ENCODE results near the gene PGRMC2. TPM values are rescaled to one million over a fixed set of nuclear protein-coding genes. Genes with fewer than 3 reads are reported as not detected.

PGRMC2 gene
- total RNA-seq, 1 experiment from 2014 or later, result 77.6 TPM

- H2BK12ac ChIP-seq (ENCODE audit: insufficient read length, low read depth, low read length), result no peak overlapping the region
- no peaks in the 10 kb centered on the region for H3K79me1 ChIP-seq (ENCODE audit: insufficient read depth, low read depth, low read length, poor library complexity, severe bottlenecking)
- H3K4me1 ChIP-seq (ENCODE audit: insufficient read depth, low read length), result no peaks in the 10 kb centered on the region; the same call in 1 of the 2 replicates
- no peak overlapping the region for H3K56ac ChIP-seq (ENCODE audit: insufficient read length, low read depth, low read length)
- no peak overlapping the region for H2AFZ ChIP-seq (ENCODE audit: low read length)
- no peak for TF ChIP-seq CTCF (conservative IDR thresholded peaks at IDR 0.05)
- no peaks in the 10 kb centered on the region for H3K9me3 ChIP-seq (ENCODE audit: control insufficient read depth, low read depth, low read length)
- peak overlapping the region in 1 of 2 experiments; percentile 21; a peak in 1 of 5 replicates for H3K4me3 Mint-ChIP-seq
- no peaks in the 10 kb centered on the region for H3K9me3 Mint-ChIP-seq
- H2BK5ac ChIP-seq (ENCODE audit: insufficient read length, low read length), result no peak overlapping the region
- H2BK15ac ChIP-seq (ENCODE audit: low read depth, low read length), result no peak overlapping the region
- H4K5ac ChIP-seq (ENCODE audit: insufficient read length, low read depth, low read length), result no peak overlapping the region
- H3K79me2 ChIP-seq (ENCODE audit: insufficient read depth, low read length), result no peaks in the 10 kb centered on the region
- H3K27ac Mint-ChIP-seq, result peak overlapping the region in 2 of 3 experiments; percentile 1 to 59; a peak in 2 of 7 replicates
- H2BK20ac ChIP-seq (ENCODE audit: low read depth, low read length, poor library complexity, severe bottlenecking), result no peak overlapping the region
- no peak overlapping the region for H3K23ac ChIP-seq (ENCODE audit: insufficient read length, low read depth, low read length)
- no peaks in the 10 kb centered on the region for H4K20me1 ChIP-seq (ENCODE audit: control insufficient read depth, insufficient read depth, insufficient read length)
- no peaks in the 10 kb centered on the region for H3K23me2 ChIP-seq (ENCODE audit: insufficient read length, low read depth, low read length, poor library complexity, severe bottlenecking)
- H3K36me3 Mint-ChIP-seq (ENCODE audit: insufficient read depth in 1 of 3, low read depth in 3 of 3), result peaks cover 0 to 2% (median 0%) of the 10 kb centered on the region in 3 experiments; a peak in 4 of 7 replicates
- no peak for DNase-seq
- H3K14ac ChIP-seq (ENCODE audit: insufficient read depth, low read length), result no peak overlapping the region
- H3K18ac ChIP-seq (ENCODE audit: insufficient read length, low read depth, low read length), result no peak overlapping the region
- WGBS (ENCODE audit: extremely low coverage, insufficient read length, low lambda C conversion rate), result no CpG with 5 or more reads among the region's 2 CpGs
- H4K8ac ChIP-seq (replicated peaks; ENCODE audit: insufficient read length, low read depth, low read length), result no peak overlapping the region
- H3K4me2 ChIP-seq (ENCODE audit: insufficient read depth, insufficient read length, low read length), result no peak overlapping the region
- H3K4me1 Mint-ChIP-seq, result peaks cover 17 to 21% of the 10 kb centered on the region in 2 experiments
- H3K9ac ChIP-seq (ENCODE audit: extremely low read depth, insufficient read length, low read length), result no peak overlapping the region
- no peak overlapping the region for H3T11ph ChIP-seq (ENCODE audit: low read length)
- no peak overlapping the region for H3K27ac ChIP-seq (ENCODE audit: insufficient read length, low read depth, low read length)
- H2BK120ac ChIP-seq (ENCODE audit: low read depth, low read length, poor library complexity, severe bottlenecking), result no peak overlapping the region
- H3K4ac ChIP-seq (ENCODE audit: low read depth, low read length), result no peak overlapping the region
- no peak overlapping the region for H2AK5ac ChIP-seq (ENCODE audit: insufficient read length, low read length)
- no peaks in the 10 kb centered on the region for H3K27me3 Mint-ChIP-seq (ENCODE audit: low read depth)
- H3K27me3 ChIP-seq (ENCODE audit: insufficient read depth, low read length), result no peaks in the 10 kb centered on the region
- H4K91ac ChIP-seq (ENCODE audit: insufficient read length, low read depth, low read length), result no peak overlapping the region
These were observed 18.3 kb upstream of the PGRMC2 start for GRCh38 chr4:128305942-128306341.
